Measurements from ENCODE around the gene HGFAC. TPM values are rescaled to one million over a fixed set of nuclear protein-coding genes. Genes with fewer than 3 reads are reported as not detected.

The HGFAC gene
- total and polyA plus RNA-seq, 8 donors: 0.50 to 3.4 (median 1.2) TPM; not detected in 5

DNA sequence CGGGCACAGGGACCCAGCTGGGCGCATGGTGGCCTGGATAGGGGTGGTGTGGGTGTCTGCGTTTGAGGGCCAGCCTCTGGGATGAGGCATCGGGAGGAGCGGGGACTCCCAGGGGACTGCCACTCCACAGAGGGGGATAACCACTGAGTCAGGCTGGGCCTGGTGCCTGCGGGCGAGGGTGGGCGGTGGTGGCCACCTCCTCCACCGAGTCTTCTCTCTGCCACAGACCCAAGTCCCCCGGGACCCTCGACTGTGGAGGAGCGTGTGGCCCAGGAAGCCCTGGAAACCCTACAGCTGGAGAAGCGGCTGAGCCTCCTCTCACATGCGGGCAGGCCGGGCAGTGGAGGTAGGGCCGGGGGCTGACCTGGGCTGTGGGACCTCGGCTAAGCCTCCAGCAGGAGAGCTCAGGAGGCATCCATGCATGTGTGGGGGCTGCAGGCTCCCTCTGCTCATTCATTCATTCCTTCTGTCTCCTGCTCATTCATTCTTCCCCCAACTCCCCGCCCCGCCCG lies 47.7 kb downstream of the HGFAC start:
- peaks cover 13 to 14% (median 14%) of the 10 kb centered on the region in 4 donors for H3K4me1 ChIP-seq
- peaks cover 0 to 11% (median 6%) of the 10 kb centered on the region in 4 donors for H3K36me3 ChIP-seq
- no peak for DNase-seq
- H3K9me3 ChIP-seq: no peaks in the 10 kb centered on the region
- no peak overlapping the region for H3K4me3 ChIP-seq
- intact Hi-C loops (cut with DNase I; ENCODE audit: low total_unique reads): no loop called here
- H3K27me3 ChIP-seq: peaks cover 0 to 76% (median 20%) of the 10 kb centered on the region in 3 donors
- TF ChIP-seq EP300 (IDR thresholded peaks at IDR 0.05): no peak
- TF ChIP-seq POLR2AphosphoS5 (IDR thresholded peaks at IDR 0.05): no peak
- no peak overlapping the region for H3K27ac ChIP-seq
- whole genome bisulfite sequencing, 5 donors: 57 to 77% (median 74%) methylated on average over 16 to 20 of the region's 20 CpGs

DNA sequence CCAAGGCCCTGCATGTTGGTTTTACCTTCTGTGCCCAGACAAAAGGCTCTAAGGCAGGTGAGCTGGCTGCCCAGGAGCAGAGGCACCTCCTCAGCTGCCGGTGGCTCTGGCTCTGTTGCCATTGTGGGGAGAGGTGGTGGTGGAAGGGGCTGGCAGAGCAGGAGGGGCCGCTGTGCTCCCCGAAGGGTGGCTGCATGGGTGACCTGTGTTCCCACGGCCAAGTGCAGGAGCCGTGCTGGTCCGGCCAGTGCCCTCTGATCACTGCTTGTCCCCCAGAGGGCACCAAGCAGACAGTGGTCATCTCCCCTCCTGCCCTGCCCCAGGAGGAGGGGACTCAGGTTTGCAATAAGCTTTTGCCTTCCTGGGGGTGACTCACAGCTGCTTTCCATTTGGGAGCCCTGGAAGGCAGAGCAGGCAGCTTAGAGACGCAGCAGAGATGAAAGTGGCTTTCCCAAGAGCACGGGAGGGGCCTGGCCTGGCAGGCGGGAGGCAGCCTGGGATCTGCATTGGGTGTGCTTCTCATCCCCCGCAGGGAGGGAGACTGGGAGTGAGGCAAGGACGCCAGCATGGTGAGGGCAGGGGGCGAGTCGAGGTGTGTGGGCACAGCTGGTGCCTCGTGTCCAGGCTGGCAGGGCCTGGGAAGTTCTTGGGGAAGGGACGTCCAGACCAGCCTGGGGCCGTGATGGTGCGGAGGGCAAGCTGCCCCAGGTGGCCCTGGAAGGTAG lies 50.1 kb downstream of the HGFAC start:
- WGBS, 5 donors: 73 to 83% (median 76%) methylated on average over 14 to 17 of the region's 17 CpGs
- H3K4me1 ChIP-seq: no peaks in the 10 kb centered on the region
- no peaks in the 10 kb centered on the region for H3K9me3 ChIP-seq
- H3K36me3 ChIP-seq: peaks cover 0 to 11% (median 6%) of the 10 kb centered on the region in 4 donors
- DNase-seq: no peak
- peaks cover 0 to 71% (median 13%) of the 10 kb centered on the region in 3 donors for H3K27me3 ChIP-seq
- H3K27ac ChIP-seq: no peak overlapping the region
- no peak for TF ChIP-seq POLR2A (IDR thresholded peaks at IDR 0.05)
- no peak for TF ChIP-seq EP300 (IDR thresholded peaks at IDR 0.05)
- TF ChIP-seq POLR2AphosphoS5 (IDR thresholded peaks at IDR 0.05): no peak
- TF ChIP-seq, protein P1, sequence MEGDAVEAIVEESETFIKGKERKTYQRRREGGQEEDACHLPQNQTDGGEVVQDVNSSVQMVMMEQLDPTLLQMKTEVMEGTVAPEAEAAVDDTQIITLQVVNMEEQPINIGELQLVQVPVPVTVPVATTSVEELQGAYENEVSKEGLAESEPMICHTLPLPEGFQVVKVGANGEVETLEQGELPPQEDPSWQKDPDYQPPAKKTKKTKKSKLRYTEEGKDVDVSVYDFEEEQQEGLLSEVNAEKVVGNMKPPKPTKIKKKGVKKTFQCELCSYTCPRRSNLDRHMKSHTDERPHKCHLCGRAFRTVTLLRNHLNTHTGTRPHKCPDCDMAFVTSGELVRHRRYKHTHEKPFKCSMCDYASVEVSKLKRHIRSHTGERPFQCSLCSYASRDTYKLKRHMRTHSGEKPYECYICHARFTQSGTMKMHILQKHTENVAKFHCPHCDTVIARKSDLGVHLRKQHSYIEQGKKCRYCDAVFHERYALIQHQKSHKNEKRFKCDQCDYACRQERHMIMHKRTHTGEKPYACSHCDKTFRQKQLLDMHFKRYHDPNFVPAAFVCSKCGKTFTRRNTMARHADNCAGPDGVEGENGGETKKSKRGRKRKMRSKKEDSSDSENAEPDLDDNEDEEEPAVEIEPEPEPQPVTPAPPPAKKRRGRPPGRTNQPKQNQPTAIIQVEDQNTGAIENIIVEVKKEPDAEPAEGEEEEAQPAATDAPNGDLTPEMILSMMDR (IDR thresholded peaks at IDR 0.05): no peak
- intact Hi-C loops (cut with DNase I; ENCODE audit: low total_unique reads): no loop called here
- H3K4me3 ChIP-seq: no peak overlapping the region

DNA sequence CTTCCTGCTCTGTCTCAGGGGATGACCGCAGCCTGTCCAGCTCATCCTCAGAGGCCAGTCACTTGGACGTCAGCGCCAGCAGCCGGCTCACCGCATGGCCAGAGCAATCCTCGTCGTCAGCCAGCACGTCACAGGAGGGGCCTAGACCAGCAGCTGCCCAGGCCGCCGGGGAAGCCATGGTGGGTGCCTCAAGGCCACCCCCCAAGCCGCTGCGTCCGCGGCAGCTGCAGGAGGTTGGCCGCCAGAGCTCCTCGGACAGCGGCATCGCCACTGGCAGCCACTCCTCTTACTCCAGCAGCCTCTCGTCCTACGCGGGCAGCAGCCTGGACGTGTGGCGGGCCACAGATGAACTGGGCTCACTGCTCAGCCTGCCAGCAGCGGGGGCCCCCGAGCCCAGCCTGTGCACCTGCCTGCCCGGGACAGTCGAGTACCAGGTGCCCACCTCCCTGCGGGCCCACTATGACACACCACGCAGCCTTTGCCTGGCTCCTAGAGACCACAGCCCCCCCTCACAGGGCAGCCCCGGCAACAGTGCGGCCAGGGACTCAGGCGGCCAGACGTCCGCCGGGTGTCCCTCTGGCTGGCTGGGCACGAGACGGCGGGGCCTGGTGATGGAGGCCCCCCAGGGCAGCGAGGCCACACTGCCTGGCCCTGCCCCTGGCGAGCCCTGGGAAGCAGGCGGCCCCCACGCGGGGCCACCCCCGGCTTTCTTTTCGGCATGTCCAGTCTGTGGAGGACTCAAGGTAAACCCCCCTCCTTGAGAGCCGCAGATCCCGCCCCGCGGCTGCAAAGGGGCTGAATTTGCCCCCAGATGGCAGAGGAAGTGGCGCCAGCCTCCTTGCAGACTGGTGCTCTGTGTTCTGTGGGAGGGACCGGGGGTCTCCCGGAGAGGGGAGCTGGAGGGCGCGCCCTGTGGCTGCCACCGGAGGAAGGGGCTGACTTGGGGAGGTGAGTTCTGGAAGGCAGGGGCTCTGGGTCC lies 51.3 kb downstream of the HGFAC start:
- no peak for TF ChIP-seq POLR2AphosphoS5 (IDR thresholded peaks at IDR 0.05)
- TF ChIP-seq, protein P1 (IDR thresholded peaks at IDR 0.05): no peak
- TF ChIP-seq EP300 (IDR thresholded peaks at IDR 0.05): no peak
- TF ChIP-seq POLR2A (IDR thresholded peaks at IDR 0.05): no peak
- Histone ChIP-seq H3K4me1 (no peaks in the 10 kb centered on the region), H3K36me3 (peaks cover 0 to 11% (median 6%) of the 10 kb centered on the region in 4 donors), H3K4me3 (no peak overlapping the region), H3K27me3 (peaks cover 0 to 67% (median 13%) of the 10 kb centered on the region in 3 donors), H3K27ac (no peak overlapping the region), H3K9me3 (no peaks in the 10 kb centered on the region)
- intact Hi-C loops (cut with DNase I; ENCODE audit: low total_unique reads): no loop called here
- no peak for DNase-seq
- 82 to 88% (median 86%) methylated on average over 22 to 55 of the region's 55 CpGs for WGBS, 5 donors

DNA sequence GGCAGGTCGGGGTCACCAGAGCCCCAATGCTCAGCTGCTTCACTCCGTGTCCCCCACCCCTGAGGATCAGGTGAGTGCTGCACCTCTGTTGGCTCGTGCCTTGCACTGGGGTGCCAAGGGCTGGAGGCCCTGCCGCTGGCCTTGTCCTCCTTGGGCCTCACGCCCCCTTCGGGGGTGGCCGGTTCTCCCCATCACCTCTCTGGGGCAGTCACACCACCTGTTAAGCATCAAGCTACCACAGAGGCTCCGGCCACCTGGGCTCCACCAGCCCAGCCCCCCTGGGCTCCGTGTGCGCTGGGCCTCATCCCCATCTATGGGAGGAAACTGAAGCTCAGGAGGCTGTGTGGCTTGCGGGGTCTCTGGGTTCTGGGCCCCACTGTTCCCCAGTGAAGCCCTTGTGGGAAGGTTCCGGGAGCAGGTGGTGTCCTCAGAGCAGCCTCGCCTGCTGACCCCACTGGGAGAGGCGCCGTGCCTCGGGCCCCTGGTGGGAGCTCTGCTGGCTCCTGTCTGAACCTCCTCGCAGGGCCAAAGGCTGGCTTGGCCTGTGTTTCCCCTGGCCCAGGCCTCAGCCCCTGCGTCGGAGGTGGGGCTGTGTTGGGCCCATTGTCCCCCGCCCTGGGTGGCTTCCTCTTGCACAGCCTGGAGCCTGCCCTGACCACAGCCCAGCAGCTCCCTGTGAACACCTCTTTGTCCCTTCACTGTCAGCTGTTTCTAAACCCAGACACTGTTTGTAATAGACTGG lies 52.1 kb downstream of the HGFAC start:
- Histone ChIP-seq H3K27me3 (peaks cover 0 to 59% (median 13%) of the 10 kb centered on the region in 3 donors), H3K27ac (no peak overlapping the region), H3K36me3 (peaks cover 0 to 11% (median 6%) of the 10 kb centered on the region in 4 donors), H3K9me3 (no peaks in the 10 kb centered on the region), H3K4me3 (no peak overlapping the region), H3K4me1 (no peaks in the 10 kb centered on the region)
- no peak for TF ChIP-seq POLR2AphosphoS5 (IDR thresholded peaks at IDR 0.05)
- TF ChIP-seq EP300 (IDR thresholded peaks at IDR 0.05): no peak
- TF ChIP-seq, protein P1 (IDR thresholded peaks at IDR 0.05): no peak
- TF ChIP-seq POLR2A (IDR thresholded peaks at IDR 0.05): no peak
- no peak for DNase-seq
- intact Hi-C loops (cut with DNase I; ENCODE audit: low total_unique reads): no loop called here
- 64 to 76% (median 72%) methylated on average over 12 to 20 of the region's 20 CpGs for WGBS, 5 donors
